ENCODE data around the gene KRTAP5-5.
"Not testable (repeated sequence)": the region's sequence is repeated elsewhere in the genome, so short reads cannot be mapped to it uniquely, and the experiment has no call there.

The KRTAP5-5 gene

DNA sequence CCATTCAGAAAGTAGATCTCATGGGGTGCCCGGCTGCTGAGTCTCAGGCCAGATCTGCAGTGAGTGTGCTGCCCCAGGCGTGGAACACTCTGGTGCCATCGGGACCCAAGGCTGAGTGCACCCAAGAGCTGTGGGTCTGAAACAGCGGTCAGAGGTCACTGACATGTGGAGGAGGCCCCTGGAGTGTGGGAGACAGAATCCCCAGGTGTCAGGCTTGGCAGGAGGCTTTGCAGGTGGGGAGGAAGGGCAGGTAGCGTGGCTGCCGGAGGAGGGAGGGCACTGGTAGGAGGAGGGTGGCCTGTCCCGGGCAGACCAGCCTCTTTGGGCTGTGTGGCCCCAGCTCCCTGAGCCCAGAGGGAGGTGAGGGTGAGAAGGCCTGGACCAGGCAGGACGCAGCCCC lies 35.7 kb downstream of the KRTAP5-5 start:
- Histone ChIP-seq H3K36me3 (ENCODE audit: insufficient read depth, low read depth, low read length) (no peaks in the 10 kb centered on the region), H3K4me3 (ENCODE audit: low read length) (no peak overlapping the region), H3K9ac (ENCODE audit: low read depth, low read length) (no peak overlapping the region), H3K4me1 (ENCODE audit: insufficient read depth, low read length) (no peaks in the 10 kb centered on the region), H3K9me3 (ENCODE audit: insufficient read depth, low read depth, low read length) (no peaks in the 10 kb centered on the region), H3K27me3 (ENCODE audit: insufficient read depth, low read length) (peaks cover 6% of the 10 kb centered on the region; the same call in 1 of the 2 replicates), H3K27ac (ENCODE audit: low read length) (no peak overlapping the region)

DNA sequence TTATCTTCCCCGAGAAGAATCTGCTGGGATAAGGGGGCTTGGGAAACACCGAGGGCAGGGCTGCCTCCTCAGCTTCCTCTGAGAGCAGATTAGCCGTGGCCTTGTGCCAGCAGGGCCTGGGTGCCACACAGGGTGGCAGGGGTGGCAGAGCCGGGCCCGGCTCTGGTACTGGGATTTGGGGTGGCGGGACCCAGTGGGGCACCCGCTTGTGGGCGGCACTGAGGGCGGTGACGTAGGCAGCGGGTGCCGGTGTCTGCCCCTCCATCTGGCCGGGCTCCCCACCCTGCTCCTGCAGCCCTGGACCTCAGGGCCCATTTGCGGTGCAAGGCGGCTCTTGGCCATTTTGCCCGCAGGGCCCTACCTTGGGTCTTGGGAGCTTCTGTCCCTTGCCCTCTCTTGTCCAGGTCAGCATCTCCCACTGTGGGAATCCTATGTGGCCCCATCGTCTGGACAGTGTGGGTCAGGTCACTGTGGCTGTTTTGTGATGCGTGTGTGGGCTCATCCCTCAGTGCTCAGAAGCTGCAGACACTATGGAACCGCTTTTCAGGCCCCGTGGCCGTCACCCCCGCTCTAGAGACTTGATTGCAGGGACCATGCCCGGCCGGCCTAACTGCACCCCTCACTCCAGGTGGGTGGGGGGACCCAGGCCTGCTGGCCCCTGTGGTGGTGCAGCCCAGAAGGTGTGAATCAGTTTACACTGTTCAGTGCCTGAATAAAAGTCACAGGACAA lies 37.7 kb downstream of the KRTAP5-5 start:
- H3K27me3 ChIP-seq (ENCODE audit: insufficient read depth, low read length), result peaks cover 13% of the 10 kb centered on the region; the same call in 1 of the 2 replicates
- no peak overlapping the region for H3K4me3 ChIP-seq (ENCODE audit: low read length)
- no peak overlapping the region for H3K27ac ChIP-seq (ENCODE audit: low read length)
- no peak overlapping the region for H3K9ac ChIP-seq (ENCODE audit: low read depth, low read length)
- no peaks in the 10 kb centered on the region for H3K36me3 ChIP-seq (ENCODE audit: insufficient read depth, low read depth, low read length)
- H3K4me1 ChIP-seq (ENCODE audit: insufficient read depth, low read length), result no peaks in the 10 kb centered on the region
- no peaks in the 10 kb centered on the region for H3K9me3 ChIP-seq (ENCODE audit: insufficient read depth, low read depth, low read length)

DNA sequence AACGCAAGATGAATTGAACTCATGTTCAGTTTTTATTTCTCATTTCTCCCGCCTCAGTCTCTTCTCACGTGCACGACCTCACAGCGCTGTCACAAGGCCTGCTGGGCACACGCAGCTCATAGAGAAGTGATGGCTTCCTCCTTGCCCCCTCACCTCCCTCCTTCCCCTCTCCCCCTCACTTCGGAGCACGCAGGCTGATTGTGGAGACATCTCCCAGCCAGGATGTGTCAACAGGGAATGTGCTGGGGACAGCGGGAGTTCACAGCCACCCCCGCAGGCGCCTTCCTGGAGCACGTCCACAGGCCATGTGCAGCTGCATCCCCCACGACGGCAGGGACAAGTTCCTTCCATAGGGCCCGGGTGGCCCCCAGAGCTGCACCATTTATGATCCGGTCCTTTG lies 38.3 kb downstream of the KRTAP5-5 start:
- no peaks in the 10 kb centered on the region for H3K9me3 ChIP-seq (ENCODE audit: insufficient read depth, low read depth, low read length)
- no peak overlapping the region for H3K9ac ChIP-seq (ENCODE audit: low read depth, low read length)
- no peaks in the 10 kb centered on the region for H3K4me1 ChIP-seq (ENCODE audit: insufficient read depth, low read length)
- H3K27me3 ChIP-seq (ENCODE audit: insufficient read depth, low read length), result peaks cover 18% of the 10 kb centered on the region; the same call in 1 of the 2 replicates
- no peaks in the 10 kb centered on the region for H3K36me3 ChIP-seq (ENCODE audit: insufficient read depth, low read depth, low read length)
- no peak overlapping the region for H3K27ac ChIP-seq (ENCODE audit: low read length)
- no peak overlapping the region for H3K4me3 ChIP-seq (ENCODE audit: low read length)

DNA sequence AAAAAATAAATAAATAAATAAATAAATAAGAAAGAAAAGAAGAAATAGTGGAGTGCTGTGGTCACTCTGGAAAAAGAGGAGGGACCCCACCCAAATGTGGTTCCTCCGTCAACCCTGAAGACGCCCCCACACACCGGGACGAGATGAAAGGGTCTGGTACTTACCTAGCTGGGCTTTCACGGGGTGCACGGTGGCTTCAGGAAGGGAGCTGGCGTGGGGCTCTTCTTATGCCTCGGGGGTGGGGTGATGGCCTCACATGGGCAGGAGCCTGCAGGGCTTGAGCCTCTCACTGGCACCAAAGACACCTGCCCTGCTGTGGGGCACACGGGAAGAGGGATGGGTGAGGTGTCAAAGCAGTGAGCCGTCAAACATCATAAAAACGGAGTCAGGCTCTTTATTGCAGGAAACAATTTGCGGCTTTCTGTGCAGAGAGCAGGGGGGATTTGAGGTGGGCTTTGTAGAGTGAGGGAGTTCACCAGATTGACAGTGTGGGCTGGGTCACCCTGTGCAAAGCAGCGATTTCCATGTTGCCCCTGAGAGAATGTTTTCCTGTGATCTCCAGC lies 39.4 kb downstream of the KRTAP5-5 start:
- H3K36me3 ChIP-seq (ENCODE audit: insufficient read depth, low read depth, low read length), result no peaks in the 10 kb centered on the region
- peaks cover 18% of the 10 kb centered on the region; the same call in 1 of the 2 replicates for H3K27me3 ChIP-seq (ENCODE audit: insufficient read depth, low read length)
- no peak overlapping the region for H3K9ac ChIP-seq (ENCODE audit: low read depth, low read length)
- no peaks in the 10 kb centered on the region for H3K4me1 ChIP-seq (ENCODE audit: insufficient read depth, low read length)
- H3K27ac ChIP-seq (ENCODE audit: low read length), result no peak overlapping the region
- H3K4me3 ChIP-seq (ENCODE audit: low read length), result no peak overlapping the region
- no peaks in the 10 kb centered on the region for H3K9me3 ChIP-seq (ENCODE audit: insufficient read depth, low read depth, low read length)

DNA sequence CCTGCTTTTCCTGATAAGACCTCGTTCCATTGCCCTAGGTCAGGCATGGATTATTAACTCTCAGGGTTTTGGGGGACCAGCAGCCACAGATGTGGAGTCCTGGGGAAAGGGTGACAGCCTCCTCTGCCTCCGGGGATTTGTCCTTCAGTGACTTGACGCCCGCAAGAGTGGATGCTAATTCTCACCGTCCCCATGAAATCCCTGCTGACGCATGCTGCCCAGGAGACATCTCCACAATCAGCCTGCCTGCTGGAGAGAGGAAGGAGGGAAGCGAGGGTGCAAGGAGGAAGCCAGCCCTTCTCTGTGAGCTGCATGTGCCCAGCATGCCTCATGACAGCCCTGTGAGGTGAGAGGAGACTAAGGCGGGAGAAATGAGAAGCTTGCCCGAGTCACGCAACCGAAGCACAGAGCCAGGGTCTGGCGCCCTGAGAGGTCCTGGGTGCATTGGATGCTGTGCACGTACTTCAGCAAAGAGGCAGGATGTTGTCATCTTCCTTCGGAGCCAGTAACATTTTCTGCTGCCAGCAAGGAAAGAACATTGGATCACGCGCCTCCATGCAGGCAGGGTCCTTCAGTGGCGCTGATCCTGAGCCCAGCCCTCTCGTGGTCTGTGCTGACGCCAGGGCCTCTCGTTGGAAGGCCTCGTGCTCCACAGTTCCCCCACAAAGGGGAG lies 40.1 kb downstream of the KRTAP5-5 start:
- no peak overlapping the region for H3K27ac ChIP-seq (ENCODE audit: low read length)

DNA sequence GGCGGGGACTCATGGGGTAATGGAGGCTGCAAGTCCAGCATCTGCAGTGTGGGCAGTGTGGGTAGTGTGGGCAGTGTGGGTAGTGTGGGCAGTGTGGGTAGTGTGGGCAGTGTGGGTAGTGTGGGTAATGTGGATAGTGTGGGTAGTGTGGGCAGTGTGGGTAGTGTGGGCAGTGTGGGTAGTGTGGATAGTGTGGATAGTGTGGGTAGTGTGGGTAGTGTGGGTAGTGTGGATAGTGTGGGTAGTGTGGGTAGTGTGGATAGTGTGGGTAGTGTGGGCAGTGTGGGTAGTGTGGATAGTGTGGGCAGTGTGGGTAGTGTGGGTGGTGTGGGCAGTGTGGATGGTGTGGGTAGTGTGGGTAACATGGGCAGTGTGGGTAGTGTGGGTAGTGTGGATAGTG lies 40.9 kb downstream of the KRTAP5-5 start:
- H3K4me1 ChIP-seq (ENCODE audit: insufficient read depth, low read length); H3K9ac ChIP-seq (ENCODE audit: low read depth, low read length); H3K4me3 ChIP-seq (ENCODE audit: low read length): not testable (repeated sequence)

More for the DNA sequence above, 40.1 kb downstream of the KRTAP5-5 start:
- no peak overlapping the region for H3K9ac ChIP-seq (ENCODE audit: low read depth, low read length)
- H3K36me3 ChIP-seq (ENCODE audit: insufficient read depth, low read depth, low read length), result no peaks in the 10 kb centered on the region
- no peaks in the 10 kb centered on the region for H3K9me3 ChIP-seq (ENCODE audit: insufficient read depth, low read depth, low read length)
- no peaks in the 10 kb centered on the region for H3K4me1 ChIP-seq (ENCODE audit: insufficient read depth, low read length)
- H3K27me3 ChIP-seq (ENCODE audit: insufficient read depth, low read length), result peaks cover 25% of the 10 kb centered on the region; the same call in 1 of the 2 replicates
- no peak overlapping the region for H3K4me3 ChIP-seq (ENCODE audit: low read length)

DNA sequence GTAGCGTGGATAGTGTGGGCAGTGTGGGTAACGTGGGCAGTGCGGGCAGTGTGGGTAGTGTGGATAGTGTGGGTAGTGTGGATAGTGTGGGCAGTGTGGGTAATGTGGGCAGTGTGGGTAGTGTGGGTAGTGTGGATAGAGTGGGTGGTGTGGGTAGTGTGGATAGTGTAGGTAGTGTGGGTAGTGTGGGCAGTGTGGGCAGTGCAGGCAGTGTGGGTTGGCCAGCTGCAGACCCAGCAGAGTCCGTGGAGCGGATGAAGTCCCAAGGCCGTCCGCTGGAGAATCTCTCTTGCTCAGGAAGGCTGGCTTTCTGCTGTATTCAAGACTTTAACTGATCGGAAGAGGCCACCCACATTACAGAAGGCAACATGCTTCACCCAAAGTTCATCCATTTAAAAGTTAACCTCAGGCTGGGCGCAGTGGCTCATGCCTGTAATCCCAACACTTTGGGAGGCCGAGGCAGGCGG lies 41.4 kb downstream of the KRTAP5-5 start:
- H3K9me3 ChIP-seq (ENCODE audit: insufficient read depth, low read depth, low read length), result no peaks in the 10 kb centered on the region
- H3K4me3 ChIP-seq (ENCODE audit: low read length), result no peak overlapping the region
- H3K36me3 ChIP-seq (ENCODE audit: insufficient read depth, low read depth, low read length), result no peaks in the 10 kb centered on the region
- H3K9ac ChIP-seq (ENCODE audit: low read depth, low read length), result no peak overlapping the region
- H3K27ac ChIP-seq (ENCODE audit: low read length), result no peak overlapping the region
- peaks cover 25% of the 10 kb centered on the region; the same call in 1 of the 2 replicates for H3K27me3 ChIP-seq (ENCODE audit: insufficient read depth, low read length)
- H3K4me1 ChIP-seq (ENCODE audit: insufficient read depth, low read length), result no peaks in the 10 kb centered on the region

More for the DNA sequence above, 40.9 kb downstream of the KRTAP5-5 start:
- not testable (repeated sequence) for H3K36me3 ChIP-seq (ENCODE audit: insufficient read depth, low read depth, low read length); H3K9me3 ChIP-seq (ENCODE audit: insufficient read depth, low read depth, low read length); H3K27ac ChIP-seq (ENCODE audit: low read length)
- H3K27me3 ChIP-seq (ENCODE audit: insufficient read depth, low read length), result peaks cover 25% of the 10 kb centered on the region; the same call in 1 of the 2 replicates

DNA sequence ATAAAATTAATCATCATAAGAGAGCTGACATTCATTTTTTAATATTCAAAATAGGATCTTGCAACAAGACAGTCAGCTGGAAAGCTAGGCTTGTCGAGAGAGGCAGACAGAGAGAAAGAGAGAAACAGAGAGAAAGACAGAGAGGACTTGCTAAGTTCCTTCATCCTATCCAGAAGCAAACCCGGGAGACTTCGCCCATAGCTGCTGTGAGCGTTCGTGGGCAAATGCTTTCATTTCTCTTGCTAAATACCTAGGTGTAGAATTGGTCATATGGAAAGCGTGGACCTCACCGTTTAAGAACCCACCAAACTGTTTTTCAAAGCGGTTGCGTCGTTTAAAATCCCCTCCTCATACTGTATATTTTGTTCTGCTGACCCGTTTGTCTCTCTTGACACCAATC lies 42.1 kb downstream of the KRTAP5-5 start:
- Histone ChIP-seq H3K27me3 (ENCODE audit: insufficient read depth, low read length) (peaks cover 25% of the 10 kb centered on the region; the same call in 1 of the 2 replicates), H3K4me1 (ENCODE audit: insufficient read depth, low read length) (no peaks in the 10 kb centered on the region), H3K27ac (ENCODE audit: low read length) (no peak overlapping the region)

DNA sequence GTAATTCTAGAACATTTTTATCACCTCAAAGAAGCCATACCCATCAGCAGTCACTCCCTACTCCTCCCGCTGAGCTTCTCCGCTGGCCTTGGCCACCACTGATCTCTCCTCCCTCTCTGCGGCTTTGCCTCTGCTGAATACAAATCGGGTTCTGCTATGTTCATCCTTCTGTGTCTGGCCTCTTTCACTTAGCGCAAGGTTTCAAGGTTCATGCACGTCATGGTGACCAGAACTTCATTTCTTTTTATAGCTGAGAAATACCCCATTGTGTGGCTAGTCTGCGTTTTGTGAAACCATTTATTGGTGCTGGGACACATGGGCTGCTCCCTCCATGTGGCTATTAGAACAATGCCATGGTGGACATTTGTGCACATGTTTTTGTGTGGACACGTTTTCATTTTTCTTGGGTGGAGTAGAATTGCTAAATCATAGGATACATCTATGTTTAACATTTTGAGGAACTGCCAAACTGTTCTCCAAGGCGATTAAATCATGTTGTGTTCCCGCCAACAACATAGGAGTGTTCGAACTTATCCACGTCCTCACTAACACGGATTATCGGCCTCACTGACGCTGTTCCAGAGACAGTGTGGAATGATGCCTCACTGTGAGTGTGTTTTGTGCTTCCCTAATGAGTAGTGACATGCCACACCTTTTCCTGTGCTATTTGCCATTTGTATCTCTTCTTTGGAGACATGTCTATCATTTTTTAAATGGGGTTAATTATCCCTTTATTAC lies 43.2 kb downstream of the KRTAP5-5 start:
- Histone ChIP-seq H3K36me3 (ENCODE audit: insufficient read depth, low read depth, low read length) (no peaks in the 10 kb centered on the region), H3K27me3 (ENCODE audit: insufficient read depth, low read length) (peaks cover 25% of the 10 kb centered on the region; the same call in 1 of the 2 replicates)

More for the DNA sequence above, 42.1 kb downstream of the KRTAP5-5 start:
- H3K4me3 ChIP-seq (ENCODE audit: low read length), result no peak overlapping the region
- H3K36me3 ChIP-seq (ENCODE audit: insufficient read depth, low read depth, low read length), result no peaks in the 10 kb centered on the region
- no peaks in the 10 kb centered on the region for H3K9me3 ChIP-seq (ENCODE audit: insufficient read depth, low read depth, low read length)
- H3K9ac ChIP-seq (ENCODE audit: low read depth, low read length), result no peak overlapping the region

DNA sequence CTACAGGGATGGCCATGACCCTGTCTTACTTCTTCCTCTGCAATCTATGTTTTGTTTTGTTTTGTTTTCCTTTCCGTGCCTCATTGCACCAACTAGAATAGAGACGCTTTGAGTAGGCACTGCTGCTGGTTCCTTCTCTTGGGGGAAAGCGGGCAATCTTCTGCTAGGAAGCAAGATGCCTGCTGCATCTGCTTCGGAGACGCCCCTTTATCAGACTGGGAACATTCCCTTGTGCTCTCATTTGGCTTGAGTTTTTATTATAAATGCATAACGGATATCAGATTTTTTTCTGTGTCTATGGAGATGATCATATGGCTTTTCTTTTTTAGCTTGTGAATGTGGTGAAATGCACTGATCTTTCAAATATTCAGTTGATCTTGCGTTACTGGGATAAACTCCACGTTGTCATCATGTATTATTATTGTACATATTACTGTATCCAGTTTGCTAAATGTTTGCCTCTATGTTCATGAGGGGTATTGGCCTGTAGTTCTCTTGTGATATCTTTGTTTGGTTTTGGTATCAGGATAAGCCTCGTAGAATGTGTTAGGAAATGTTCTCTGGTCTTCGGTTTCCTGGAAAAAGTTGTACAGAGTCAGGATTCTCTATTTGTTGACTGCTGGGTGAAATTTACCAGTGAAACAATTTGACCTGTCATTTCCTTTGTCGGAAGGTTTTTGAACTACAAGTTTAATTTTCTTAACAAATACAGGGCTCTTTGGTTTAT lies 44.0 kb downstream of the KRTAP5-5 start:
- Histone ChIP-seq H3K27me3 (ENCODE audit: insufficient read depth, low read length) (peaks cover 25% of the 10 kb centered on the region; the same call in 1 of the 2 replicates), H3K36me3 (ENCODE audit: insufficient read depth, low read depth, low read length) (no peaks in the 10 kb centered on the region), H3K4me3 (ENCODE audit: low read length) (no peak overlapping the region), H3K9me3 (ENCODE audit: insufficient read depth, low read depth, low read length) (no peaks in the 10 kb centered on the region), H3K4me1 (ENCODE audit: insufficient read depth, low read length) (no peaks in the 10 kb centered on the region), H3K27ac (ENCODE audit: low read length) (no peak overlapping the region), H3K9ac (ENCODE audit: low read depth, low read length) (no peak overlapping the region)

More for the DNA sequence above, 43.2 kb downstream of the KRTAP5-5 start:
- no peaks in the 10 kb centered on the region for H3K4me1 ChIP-seq (ENCODE audit: insufficient read depth, low read length)
- no peak overlapping the region for H3K4me3 ChIP-seq (ENCODE audit: low read length)
- no peaks in the 10 kb centered on the region for H3K9me3 ChIP-seq (ENCODE audit: insufficient read depth, low read depth, low read length)
- H3K9ac ChIP-seq (ENCODE audit: low read depth, low read length), result no peak overlapping the region
- no peak overlapping the region for H3K27ac ChIP-seq (ENCODE audit: low read length)
